Erythroblast (primary cell): ENCODE measurements around the gene TCERG1L.

Source experiments
- GATA1 ChIP-seq: IDR thresholded peaks from 2 replicates; pipeline ENCODE4 v1.6.1; 2011; ENCODE audit warnings: low read depth, mild to moderate bottlenecking, control low read depth, low read length, moderate library complexity
- POLR2A ChIP-seq: IDR thresholded peaks from 2 replicates; pipeline ENCODE4 v1.6.1; 2011; ENCODE audit warnings: mild to moderate bottlenecking, low read length

GRCh38 chr10:131315344-131315743, 3.8 kb upstream of the TCERG1L start:
- TF ChIP-seq POLR2A = no peak
- no peak for TF ChIP-seq GATA1
